NB4 (cell line): ENCODE data around the gene GALNT15.

Source experiments
- DNase-seq: peaks from one replicate; pipeline ENCODE4 v3.0.0; 2010; ENCODE audit warnings: low read depth
- H3K4me3 ChIP-seq: one replicate; pipeline ENCODE4 v1.5.1; 2011; ENCODE audit warnings: mild to moderate bottlenecking, low read depth, low read length, moderate library complexity
- CTCF ChIP-seq: IDR thresholded peaks from one replicate; pipeline ENCODE4 v1.5.1; 2012; ENCODE audit warnings: low read depth, low read length
- MAX ChIP-seq: IDR thresholded peaks from 2 replicates; pipeline ENCODE4 v1.6.1; 2011; ENCODE audit warnings: low read depth, low read length
- MYC ChIP-seq: IDR thresholded peaks from 2 replicates; pipeline ENCODE4 v1.6.1; 2011; ENCODE audit warnings: low read depth, low read length
- POLR2A ChIP-seq: IDR thresholded peaks from 2 replicates; pipeline ENCODE4 v1.6.1; 2011; ENCODE audit warnings: mild to moderate bottlenecking; ENCODE audit not compliant: insufficient read length; ENCODE audit errors: extremely low read depth

Gene GALNT15

GRCh38 chr3:16147220-16147994, 27.1 kb upstream of the GALNT15 start:
- TF ChIP-seq MAX = no peak
- no peak for TF ChIP-seq CTCF
- DNase-seq = no peak
- H3K4me3 ChIP-seq = no peak overlapping the region

GRCh38 chr3:16148213-16148612, 26.3 kb upstream of the GALNT15 start:
- TF ChIP-seq CTCF (no peak), MYC (no peak), POLR2A (no peak), MAX (no peak)
- no peak for DNase-seq
- no peak overlapping the region for H3K4me3 ChIP-seq

GRCh38 chr3:16148783-16149182, 25.7 kb upstream of the GALNT15 start:
- no peak overlapping the region for H3K4me3 ChIP-seq
- no peak for TF ChIP-seq MAX
- TF ChIP-seq CTCF = no peak
- no peak for TF ChIP-seq POLR2A
- TF ChIP-seq MYC = no peak
- DNase-seq = no peak

- no peak for TF ChIP-seq POLR2A
- no peak for TF ChIP-seq MYC
- no peak for TF ChIP-seq CTCF
- TF ChIP-seq MAX = no peak
- H3K4me3 ChIP-seq = no peak overlapping the region
- DNase-seq = no peak
These were observed 24.2 kb upstream of the GALNT15 start for GRCh38 chr3:16150285-16150684.

GRCh38 chr3:16151109-16151508, 23.4 kb upstream of the GALNT15 start:
- TF ChIP-seq POLR2A (no peak), MAX (no peak)
- DNase-seq = no peak
- H3K4me3 ChIP-seq = no peak overlapping the region

GRCh38 chr3:16168211-16168610, 6.3 kb upstream of the GALNT15 start:
- H3K4me3 ChIP-seq = no peak overlapping the region
- DNase-seq = no peak
- TF ChIP-seq POLR2A = no peak
- TF ChIP-seq MAX = no peak
- TF ChIP-seq MYC = no peak
- TF ChIP-seq CTCF = no peak
